T-helper 1 cell treated with Interleukin-12 subunit alpha and Interleukin-12 subunit beta and Interleukin-4 antibody, amounts not matched to agents 30 μg/mL and 1 μg/mL, for 36 hours (primary cell): ENCODE results near the gene DLEC1.

ENCODE experiments used
- H3K27ac Mint-ChIP-seq: one replicate; pipeline ENCODE4 v1.8.0; 2021; ENCODE audit warnings: mild to moderate bottlenecking, mixed read lengths
- H3K27me3 Mint-ChIP-seq: one replicate; pipeline ENCODE4 v1.8.0; 2021; ENCODE audit warnings: low read depth, mixed read lengths
- H3K36me3 Mint-ChIP-seq: one replicate; pipeline ENCODE4 v1.8.0; 2021; ENCODE audit warnings: low read depth, mixed read lengths
- H3K4me1 Mint-ChIP-seq: one replicate; pipeline ENCODE4 v1.8.0; 2021; ENCODE audit warnings: low read depth, mixed read lengths
- H3K4me3 Mint-ChIP-seq: one replicate; pipeline ENCODE4 v1.8.0; 2021; ENCODE audit warnings: mild to moderate bottlenecking, moderate library complexity, mixed read lengths
- H3K9me3 Mint-ChIP-seq: one replicate; pipeline ENCODE4 v1.8.0; 2021; ENCODE audit warnings: mixed read lengths

DLEC1 gene

DNA sequence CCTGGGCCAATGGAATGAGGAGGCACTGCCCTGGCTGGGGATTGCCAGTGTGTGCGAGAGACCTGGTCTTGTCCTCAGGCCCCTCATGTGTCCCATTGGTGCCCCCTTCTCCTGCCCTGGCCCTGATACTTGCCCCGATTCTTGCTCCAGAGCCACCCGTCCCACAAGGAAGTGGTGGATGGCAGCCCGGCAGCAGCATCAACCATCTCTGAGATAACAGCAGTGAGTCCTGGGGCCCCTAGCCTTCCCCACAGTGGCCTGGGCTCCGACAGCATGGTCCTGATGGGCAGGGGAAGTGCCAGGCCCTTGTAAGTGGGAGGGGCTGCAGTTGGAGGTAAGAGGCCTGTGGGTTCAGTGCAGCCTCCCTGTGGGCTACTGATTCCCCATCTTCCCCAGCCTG, 33.0 kb upstream of the DLEC1 start:
- Mint-ChIP-seq H3K36me3 (peaks cover 6% of the 10 kb centered on the region), H3K4me3 (no peak overlapping the region), H3K9me3 (no peaks in the 10 kb centered on the region), H3K4me1 (peaks cover 7% of the 10 kb centered on the region), H3K27ac (no peak overlapping the region), H3K27me3 (no peaks in the 10 kb centered on the region)

DNA sequence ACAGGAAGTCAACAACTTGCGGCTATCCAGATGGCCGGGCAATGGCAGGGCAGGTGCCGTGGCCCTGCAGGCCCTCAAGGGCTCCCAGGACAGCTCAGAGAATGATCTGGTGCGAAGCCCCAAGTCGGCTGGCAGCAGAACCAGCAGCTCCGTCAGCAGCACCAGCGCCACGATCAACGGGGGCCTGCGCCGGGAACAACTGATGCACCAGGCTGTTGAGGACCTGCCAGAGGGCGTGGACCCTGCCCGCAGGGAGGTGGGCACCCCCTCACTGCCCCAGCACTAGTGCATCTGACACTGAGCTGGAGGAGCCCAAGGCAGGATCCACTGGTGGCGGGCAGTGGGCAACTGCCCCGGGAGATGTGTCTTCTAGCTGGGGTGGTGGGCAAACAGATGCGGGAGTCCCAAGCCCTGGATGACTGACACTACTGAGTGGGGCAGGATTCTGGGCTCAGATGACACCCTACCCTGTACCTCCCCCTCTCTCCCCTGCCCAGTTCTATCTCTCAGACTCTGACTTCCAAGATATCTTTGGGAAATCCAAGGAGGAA, 32.5 kb upstream of the DLEC1 start:
- no peak overlapping the region for H3K4me3 Mint-ChIP-seq
- H3K36me3 Mint-ChIP-seq: peaks cover 6% of the 10 kb centered on the region
- no peaks in the 10 kb centered on the region for H3K27me3 Mint-ChIP-seq
- no peaks in the 10 kb centered on the region for H3K9me3 Mint-ChIP-seq
- H3K4me1 Mint-ChIP-seq: peaks cover 7% of the 10 kb centered on the region
- no peak overlapping the region for H3K27ac Mint-ChIP-seq

DNA sequence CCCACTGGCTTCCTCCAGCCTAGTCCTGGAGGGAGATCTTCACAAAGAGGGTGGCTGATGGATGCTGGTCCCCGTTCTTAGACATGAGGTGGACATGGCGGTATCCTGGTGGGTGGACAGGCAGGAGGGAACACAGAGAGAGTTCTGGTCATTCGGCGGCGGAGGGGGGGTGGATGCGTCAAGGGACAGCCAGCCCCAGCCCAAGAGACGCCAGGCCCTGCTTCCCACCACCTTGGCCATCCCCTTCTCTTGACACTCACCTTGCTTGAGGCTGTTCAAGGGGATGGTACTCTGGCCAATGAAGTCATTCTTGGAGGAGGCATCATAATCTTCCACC, 31.3 kb upstream of the DLEC1 start:
- H3K4me1 Mint-ChIP-seq: peaks cover 7% of the 10 kb centered on the region
- no peaks in the 10 kb centered on the region for H3K27me3 Mint-ChIP-seq
- H3K27ac Mint-ChIP-seq: no peak overlapping the region
- no peak overlapping the region for H3K4me3 Mint-ChIP-seq
- H3K36me3 Mint-ChIP-seq: peaks cover 6% of the 10 kb centered on the region
- H3K9me3 Mint-ChIP-seq: no peaks in the 10 kb centered on the region

DNA sequence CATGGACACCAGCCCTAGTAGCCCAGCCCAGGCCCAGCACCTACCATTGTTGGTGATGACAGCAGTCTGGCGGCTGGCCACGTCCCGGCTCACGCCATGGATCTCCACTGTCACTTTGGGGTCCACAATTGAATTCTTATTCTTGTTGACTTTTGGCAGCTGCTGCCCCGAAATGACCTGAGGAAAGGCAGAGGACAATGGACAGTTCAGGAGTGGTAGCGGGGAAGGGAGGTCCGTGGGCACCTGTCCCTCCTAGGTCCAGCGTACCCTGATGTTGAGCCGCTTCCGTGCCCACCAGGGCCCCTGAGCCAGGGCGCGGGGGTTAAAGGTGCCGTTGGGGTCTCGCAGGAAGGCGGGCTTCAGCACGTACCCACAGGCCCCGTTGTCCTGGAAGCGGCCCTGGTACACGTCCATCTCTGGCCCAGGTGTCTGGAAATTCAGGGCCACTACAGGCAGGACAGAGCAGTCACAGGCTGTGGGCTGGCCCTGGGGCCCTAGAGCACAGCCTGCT, 30.8 kb upstream of the DLEC1 start:
- H3K4me1 Mint-ChIP-seq: peaks cover 7% of the 10 kb centered on the region
- H3K4me3 Mint-ChIP-seq: no peak overlapping the region
- H3K27ac Mint-ChIP-seq: no peak overlapping the region
- H3K9me3 Mint-ChIP-seq: no peaks in the 10 kb centered on the region
- no peaks in the 10 kb centered on the region for H3K27me3 Mint-ChIP-seq
- H3K36me3 Mint-ChIP-seq: peaks cover 4% of the 10 kb centered on the region

DNA sequence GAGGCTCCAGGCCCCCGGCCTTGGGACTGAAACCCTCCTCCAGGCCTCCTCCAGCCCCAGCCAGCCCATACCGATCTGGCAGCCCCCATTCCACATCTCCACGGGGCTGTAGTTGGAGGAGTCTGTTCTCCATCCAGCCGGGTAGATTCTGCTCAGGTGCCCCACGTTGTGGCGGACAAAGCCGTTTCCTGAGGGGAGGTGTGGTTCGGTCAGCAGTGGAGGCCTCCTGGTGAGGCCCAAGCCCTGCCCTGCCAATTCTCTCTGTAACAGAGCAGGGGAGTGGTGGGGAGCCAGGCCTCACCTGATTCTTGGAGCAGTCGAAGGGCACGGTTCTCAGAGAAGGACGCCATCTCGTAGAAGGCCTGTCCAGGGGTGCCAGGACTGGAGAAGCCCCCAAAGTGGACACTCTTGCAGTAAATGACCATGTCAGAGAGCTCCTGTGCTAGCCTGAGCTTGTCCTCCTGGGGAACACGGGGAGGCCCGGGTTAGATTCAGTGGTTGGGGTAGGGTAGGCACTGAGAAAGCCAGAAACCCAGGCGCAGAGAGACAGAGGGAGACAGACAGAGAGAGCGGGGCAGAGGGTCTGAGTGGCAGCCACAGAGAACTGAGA, 29.9 kb upstream of the DLEC1 start:
- Mint-ChIP-seq H3K4me3 (no peak overlapping the region), H3K9me3 (no peaks in the 10 kb centered on the region), H3K36me3 (peaks cover 4% of the 10 kb centered on the region), H3K27me3 (no peaks in the 10 kb centered on the region), H3K4me1 (peaks cover 5% of the 10 kb centered on the region), H3K27ac (peak overlapping the region; percentile 41)

DNA sequence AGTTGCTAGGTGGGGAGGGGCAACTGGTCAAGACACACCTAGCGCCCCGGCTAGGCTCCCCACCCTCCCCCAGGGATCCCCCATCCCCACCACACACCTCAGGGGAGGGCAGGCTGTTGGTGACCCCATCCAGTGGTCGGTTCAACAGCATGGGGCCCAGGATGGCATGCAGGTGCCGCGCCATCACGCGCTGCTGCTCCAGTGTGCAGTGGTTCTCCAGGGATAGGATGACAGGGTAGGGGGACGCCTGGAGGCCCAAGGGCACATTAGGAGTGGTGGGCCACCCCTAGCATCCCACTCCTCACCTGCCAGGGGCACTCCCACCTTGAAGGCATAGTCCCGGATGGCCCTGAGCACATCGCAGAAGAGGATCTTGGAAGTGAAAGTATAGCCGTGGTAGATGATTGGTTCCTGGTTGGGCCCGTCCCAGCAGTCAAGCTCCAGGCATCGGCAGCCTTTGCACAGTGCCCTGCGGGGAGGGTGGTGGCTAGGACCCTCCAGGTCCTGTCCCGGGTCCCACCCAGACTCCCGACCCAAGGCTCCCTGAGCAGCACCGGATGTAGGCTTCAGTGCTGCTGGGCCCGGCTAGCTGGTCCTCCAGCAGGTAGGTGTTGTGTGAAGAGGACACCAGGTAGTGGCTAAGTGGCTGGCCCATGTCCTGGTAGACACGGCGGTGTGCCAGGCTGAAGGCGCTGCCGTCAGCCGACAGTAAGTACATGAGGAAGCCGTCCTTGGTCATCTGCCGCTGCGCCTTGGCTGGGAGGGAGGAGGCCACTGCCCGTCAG, 29.0 kb upstream of the DLEC1 start:
- H3K4me3 Mint-ChIP-seq: no peak overlapping the region
- no peaks in the 10 kb centered on the region for H3K27me3 Mint-ChIP-seq
- no peaks in the 10 kb centered on the region for H3K9me3 Mint-ChIP-seq
- no peaks in the 10 kb centered on the region for H3K4me1 Mint-ChIP-seq
- no peak overlapping the region for H3K27ac Mint-ChIP-seq
- peaks cover 12% of the 10 kb centered on the region for H3K36me3 Mint-ChIP-seq

DNA sequence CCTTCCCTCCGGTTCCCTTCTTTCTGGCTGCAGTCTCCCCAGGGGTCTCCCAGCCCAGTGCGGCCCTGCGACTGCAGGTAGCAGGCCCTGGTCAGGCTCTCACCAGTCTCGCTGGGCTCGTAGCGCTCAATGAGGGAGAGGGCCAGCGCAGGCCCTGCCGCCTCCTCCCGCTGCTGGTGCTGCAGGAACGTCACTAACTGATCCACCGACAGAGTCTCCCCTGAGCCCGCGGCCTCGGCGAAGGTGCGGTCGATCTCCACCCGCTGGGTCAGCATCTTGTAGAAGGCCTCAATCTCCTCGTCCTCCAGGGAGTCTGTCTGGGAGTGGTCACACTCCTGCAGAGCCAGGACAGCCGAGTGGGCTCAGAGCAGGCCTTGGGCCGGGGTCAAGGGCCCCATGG, 27.9 kb upstream of the DLEC1 start:
- Mint-ChIP-seq H3K27ac (no peak overlapping the region), H3K4me3 (no peak overlapping the region), H3K4me1 (no peaks in the 10 kb centered on the region), H3K36me3 (peaks cover 14% of the 10 kb centered on the region), H3K27me3 (no peaks in the 10 kb centered on the region), H3K9me3 (no peaks in the 10 kb centered on the region)

DNA sequence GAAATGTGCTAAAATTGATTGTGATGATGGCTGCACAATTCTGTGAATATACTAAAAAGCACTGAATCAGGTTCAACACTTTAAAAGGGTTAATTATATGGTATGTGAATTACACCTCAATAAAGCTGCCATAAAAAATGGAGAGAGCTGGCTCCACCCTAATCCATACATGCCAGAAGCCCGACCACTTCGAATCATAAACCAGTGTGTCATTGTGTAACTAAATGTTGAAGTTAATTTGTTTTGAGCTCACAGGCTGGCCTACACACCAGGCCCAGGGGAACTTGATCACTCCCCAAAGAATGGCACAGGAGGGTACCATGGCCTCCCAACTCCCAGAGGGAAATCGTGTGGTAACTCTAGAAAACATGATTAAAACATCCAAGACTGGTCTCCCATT, 23.5 kb upstream of the DLEC1 start:
- no peaks in the 10 kb centered on the region for H3K9me3 Mint-ChIP-seq

DNA sequence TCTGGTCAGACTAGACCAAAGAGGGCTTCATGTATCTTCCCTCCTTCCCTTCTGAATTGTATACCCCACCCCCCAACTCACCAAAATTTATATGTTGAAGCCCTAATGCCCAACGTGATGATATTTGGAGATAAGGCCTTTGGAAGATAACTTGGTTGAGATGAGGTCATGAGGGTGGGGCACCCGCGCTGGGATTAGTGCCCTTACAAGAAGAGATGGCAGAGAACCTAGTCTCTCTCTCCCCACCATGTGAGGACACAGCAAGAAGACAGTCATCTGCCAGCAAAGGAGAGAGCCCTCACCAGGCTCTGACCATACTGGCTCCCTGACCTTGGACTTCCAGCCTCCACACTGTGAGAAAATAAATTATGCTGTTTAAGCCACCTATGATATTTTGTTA, 23.0 kb upstream of the DLEC1 start:
- H3K4me1 Mint-ChIP-seq: peaks cover 4% of the 10 kb centered on the region
- no peak overlapping the region for H3K27ac Mint-ChIP-seq
- H3K9me3 Mint-ChIP-seq: no peaks in the 10 kb centered on the region
- peaks cover 33% of the 10 kb centered on the region for H3K36me3 Mint-ChIP-seq
- H3K4me3 Mint-ChIP-seq: no peak overlapping the region
- no peaks in the 10 kb centered on the region for H3K27me3 Mint-ChIP-seq

More for the DNA sequence above, 23.5 kb upstream of the DLEC1 start:
- peaks cover 33% of the 10 kb centered on the region for H3K36me3 Mint-ChIP-seq
- no peaks in the 10 kb centered on the region for H3K27me3 Mint-ChIP-seq
- H3K27ac Mint-ChIP-seq: no peak overlapping the region
- H3K4me1 Mint-ChIP-seq: peaks cover 3% of the 10 kb centered on the region
- H3K4me3 Mint-ChIP-seq: no peak overlapping the region

DNA sequence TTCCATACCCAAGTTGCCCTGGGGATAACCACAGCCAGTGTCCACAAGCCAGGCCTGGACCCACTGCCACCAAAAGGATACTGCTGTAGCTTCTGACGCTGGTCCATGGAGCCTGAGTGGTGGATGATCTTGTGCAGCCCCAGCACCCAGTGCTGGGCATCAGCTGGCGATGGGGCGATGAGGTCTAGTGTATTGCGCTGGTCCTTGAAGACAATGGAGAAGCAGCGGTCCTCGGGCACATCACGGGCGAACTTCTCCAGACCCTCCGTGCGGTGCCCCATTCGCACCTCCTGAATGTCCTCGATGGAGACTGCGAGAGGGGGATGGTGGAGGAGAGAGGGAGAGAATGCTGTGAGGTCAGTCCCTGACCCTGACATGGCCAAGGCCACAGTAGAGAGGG, 22.6 kb upstream of the DLEC1 start:
- Mint-ChIP-seq H3K4me3 (no peak overlapping the region), H3K36me3 (peaks cover 33% of the 10 kb centered on the region), H3K9me3 (no peaks in the 10 kb centered on the region), H3K4me1 (peaks cover 4% of the 10 kb centered on the region), H3K27me3 (no peaks in the 10 kb centered on the region), H3K27ac (no peak overlapping the region)

DNA sequence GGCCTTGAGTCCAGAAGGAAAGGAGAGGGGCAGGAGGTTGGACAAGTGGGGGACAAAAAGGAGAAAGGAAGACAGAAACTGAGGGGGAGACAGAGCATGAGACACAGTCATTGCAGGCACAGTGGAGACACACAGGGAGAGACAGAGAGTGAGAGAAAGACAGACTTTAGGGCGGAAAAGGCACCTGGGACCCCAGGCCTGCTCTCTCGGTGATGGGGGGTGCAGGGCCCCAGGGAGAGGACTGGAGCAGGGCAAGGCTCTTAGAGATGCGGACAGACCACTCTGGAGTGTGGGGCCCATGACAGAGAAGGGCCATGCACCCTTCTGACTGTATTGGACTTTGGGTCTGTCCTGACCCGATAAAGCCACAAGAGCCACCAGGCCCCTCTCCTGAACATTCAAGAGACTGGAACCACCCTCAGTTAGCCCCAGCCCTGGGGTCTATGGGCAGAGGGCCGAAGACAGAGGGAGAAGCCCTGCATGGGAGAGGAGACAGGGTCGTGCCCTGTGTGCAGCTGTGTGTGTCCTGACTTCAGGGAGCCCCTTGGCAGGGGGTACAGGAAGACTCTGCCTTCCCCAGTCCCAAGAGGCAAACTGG, 22.1 kb upstream of the DLEC1 start:
- H3K36me3 Mint-ChIP-seq: peaks cover 33% of the 10 kb centered on the region
- peaks cover 5% of the 10 kb centered on the region for H3K4me1 Mint-ChIP-seq
- no peaks in the 10 kb centered on the region for H3K9me3 Mint-ChIP-seq
- no peak overlapping the region for H3K4me3 Mint-ChIP-seq
- H3K27ac Mint-ChIP-seq: no peak overlapping the region
- H3K27me3 Mint-ChIP-seq: no peaks in the 10 kb centered on the region

DNA sequence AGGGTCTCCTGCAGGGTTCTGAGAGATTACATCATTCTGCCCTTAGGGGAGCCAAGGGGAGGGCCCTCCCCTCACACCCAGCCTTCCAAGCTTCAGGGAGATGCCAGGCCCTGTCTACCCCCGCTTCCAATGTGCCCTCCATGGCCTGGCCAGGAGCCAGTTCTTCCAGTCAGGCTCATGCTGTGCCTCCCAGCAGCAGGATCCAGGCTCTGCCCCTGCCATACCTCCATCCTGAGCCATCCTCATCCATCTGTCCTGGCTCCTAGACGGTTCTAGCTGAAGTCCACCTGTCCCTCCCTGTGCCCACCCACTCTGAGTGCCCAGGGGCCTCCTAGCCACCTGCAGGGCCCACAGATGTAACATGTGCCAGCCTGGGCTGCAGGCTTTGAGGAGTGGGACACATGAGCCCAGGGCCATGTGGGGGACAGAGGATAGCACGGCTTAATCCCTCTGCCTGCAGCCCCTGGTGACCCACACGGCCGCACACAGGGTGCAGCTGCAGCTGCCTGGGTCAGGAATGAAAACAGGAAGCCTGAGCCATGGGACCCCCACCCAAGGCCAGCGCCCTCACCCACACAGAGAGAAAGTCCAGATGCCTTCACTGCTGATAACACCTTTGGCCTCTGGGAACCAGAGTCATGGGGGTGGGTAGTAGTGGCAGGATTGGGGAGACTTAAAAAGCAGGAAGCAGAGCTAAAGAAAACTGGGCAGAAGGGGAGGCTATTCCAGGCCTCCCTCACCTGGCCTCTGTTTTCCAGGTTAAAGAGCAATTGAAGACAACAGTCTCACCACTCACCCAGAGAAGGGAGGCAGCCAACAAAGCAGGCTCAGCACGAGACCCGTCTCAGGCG, 21.3 kb upstream of the DLEC1 start:
- Mint-ChIP-seq H3K27me3 (no peaks in the 10 kb centered on the region), H3K36me3 (peaks cover 33% of the 10 kb centered on the region), H3K4me3 (no peak overlapping the region), H3K9me3 (no peaks in the 10 kb centered on the region), H3K27ac (no peak overlapping the region), H3K4me1 (peaks cover 6% of the 10 kb centered on the region)

DNA sequence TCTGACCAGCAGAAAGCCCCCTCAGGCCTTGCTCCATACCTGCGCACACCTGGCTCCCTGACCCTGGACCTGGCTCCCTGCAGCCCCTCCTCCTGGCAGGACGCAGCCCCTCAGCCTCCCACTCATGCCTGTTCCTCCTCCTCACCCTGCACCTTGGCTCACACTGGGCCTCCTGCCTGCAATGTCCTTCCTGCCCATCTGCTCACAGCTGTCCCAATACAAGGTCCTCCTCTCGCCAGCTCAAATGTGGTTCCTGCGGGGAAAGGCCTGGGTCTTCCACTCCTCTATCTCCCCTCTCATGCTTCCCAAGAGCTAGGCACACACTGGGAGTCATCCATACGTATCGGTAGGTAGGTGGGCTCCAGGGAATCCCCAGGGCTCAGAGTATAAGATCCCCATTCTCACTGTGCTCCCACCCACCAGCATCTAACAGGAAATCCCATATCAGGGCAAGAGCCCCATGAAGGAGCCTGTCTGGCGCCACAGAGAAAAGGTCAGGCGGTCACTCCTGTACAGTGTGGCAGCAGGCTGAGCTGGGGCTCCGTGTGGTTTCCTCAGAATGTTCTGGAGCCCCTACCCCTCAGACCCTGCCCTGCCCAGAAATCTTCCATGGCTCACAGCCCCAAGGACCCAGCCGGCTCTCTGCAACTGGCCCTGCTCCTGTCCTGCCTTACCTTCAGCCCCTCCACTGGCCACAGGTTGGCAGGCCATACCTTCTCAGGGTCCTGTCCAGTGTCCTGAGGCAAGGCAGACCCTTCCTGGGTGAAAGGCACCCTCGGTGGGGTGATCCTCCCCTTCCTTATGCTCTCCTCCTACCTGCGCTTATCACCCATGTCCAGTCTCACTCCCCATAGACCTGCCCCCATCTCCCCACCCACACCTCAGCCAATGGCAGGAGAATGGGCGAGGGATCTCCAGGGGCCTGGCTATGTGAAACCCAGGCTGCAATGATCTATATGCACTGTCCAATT, 20.4 kb upstream of the DLEC1 start:
- Mint-ChIP-seq H3K4me1 (peaks cover 12% of the 10 kb centered on the region), H3K27ac (no peak overlapping the region), H3K4me3 (no peak overlapping the region), H3K36me3 (peaks cover 33% of the 10 kb centered on the region), H3K9me3 (no peaks in the 10 kb centered on the region), H3K27me3 (no peaks in the 10 kb centered on the region)
